SK-N-SH (cell line): ENCODE results near the gene SDR42E1. TPM values are rescaled to one million over a fixed set of nuclear protein-coding genes. Genes with fewer than 3 reads are reported as not detected.
A peak's percentile ranks its signal among the peaks of the same experiment; 100 is the strongest.

Experiments
- CTCF ChIA-PET: fragments of 300-600, 350-600 bp; formaldehyde crosslinking; extraction: SDS; loops from one replicate; lab custom pipeline; 2021; lab: Yijun Ruan, JAX
- POLR2A ChIA-PET: fragments of 350-600 bp; sonication (Branson Sonifier 250); formaldehyde crosslinking; extraction: SDS; loops from one replicate; lab custom pipeline; 2020; ENCODE audit warnings: antibody characterized with exemption, inconsistent platforms; lab: Yijun Ruan, JAX
- DNase-seq: peaks from one replicate; pipeline ENCODE4 v3.0.0; 2012
- H2AFZ ChIP-seq: fragments of 200-600 bp; sonication (generic); 2 replicates; pipeline ENCODE4 v1.8.1; 2016; ENCODE audit warnings: antibody characterized with exemption, mild to moderate bottlenecking, low read depth
- H3F3A ChIP-seq: fragments of 200-600 bp; sonication (generic); replicated peaks from 2 replicates; pipeline ENCODE3; 2016; ENCODE audit warnings: antibody characterized with exemption, mild to moderate bottlenecking; ENCODE audit not compliant: insufficient read depth
- H3K27ac ChIP-seq, 2 experiments: fragments of 200-500 bp in 1 of 2; fragments of 200-600 bp in 1 of 2; sonication (Bioruptor generic) in 1 of 2; sonication (generic), shearing (Covaris generic) in 1 of 2; 2 replicates each; pipeline versions ENCODE4 v1.5.1 to v1.6.1; 2014 to 2016; ENCODE audit warnings: low read depth in 2 of 2, inconsistent platforms in 1 of 2, low read length in 1 of 2, mild to moderate bottlenecking in 1 of 2, mixed read lengths in 1 of 2
- H3K27me3 ChIP-seq: fragments of 200-600 bp; sonication (generic), shearing (Covaris generic); 2 replicates; pipeline ENCODE4 v1.6.1; 2016; ENCODE audit warnings: mixed run types; ENCODE audit not compliant: insufficient read depth
- H3K36me3 ChIP-seq, 2 experiments: fragments of 200-500 bp in 1 of 2; fragments of 200-600 bp in 1 of 2; sonication (Bioruptor generic) in 1 of 2; sonication (generic) in 1 of 2; replicated peaks in 1 of 2; 2 replicates each; pipeline versions ENCODE3 to v1.5.1; 2014 to 2016; ENCODE audit warnings: low read length in 1 of 2, mild to moderate bottlenecking in 1 of 2; ENCODE audit not compliant: insufficient read depth in 2 of 2, control insufficient read depth in 1 of 2
- H3K4me1 ChIP-seq, 2 experiments: fragments of 200-500 bp in 1 of 2; fragments of 200-600 bp in 1 of 2; sonication (Bioruptor generic) in 1 of 2; sonication (generic), shearing (Covaris generic) in 1 of 2; 2 replicates each; pipeline versions ENCODE4 v1.5.1 to v1.6.1; 2014 to 2016; ENCODE audit warnings: low read depth in 1 of 2, low read length in 1 of 2, mixed run types in 1 of 2; ENCODE audit not compliant: insufficient read depth in 2 of 2, control insufficient read depth in 1 of 2
- H3K4me2 ChIP-seq: fragments of 200-600 bp; sonication (generic), shearing (Covaris generic); 2 replicates; pipeline ENCODE4 v1.6.1; 2017; ENCODE audit warnings: mixed run types
- H3K4me3 ChIP-seq, 2 experiments: fragments of 200-500 bp in 1 of 2; fragments of 200-600 bp in 1 of 2; sonication (Bioruptor generic) in 1 of 2; sonication (generic), shearing (Covaris generic) in 1 of 2; 2 replicates each; pipeline versions ENCODE4 v1.5.1 to v1.8.1; 2014 to 2016; ENCODE audit warnings: low read depth in 2 of 2, inconsistent platforms in 1 of 2, low read length in 1 of 2, mild to moderate bottlenecking in 1 of 2, mixed read lengths in 1 of 2, moderate library complexity in 1 of 2
- H3K79me2 ChIP-seq: fragments of 200-600 bp; sonication (generic); 2 replicates; pipeline ENCODE4 v1.8.1; 2017; ENCODE audit warnings: mild to moderate bottlenecking; ENCODE audit not compliant: insufficient read depth
- H3K9ac ChIP-seq: fragments of 200-600 bp; sonication (generic); 2 replicates; pipeline ENCODE4 v1.6.1; 2017; ENCODE audit warnings: mixed run types
- H3K9me2 ChIP-seq: fragments of 200-600 bp; sonication (generic); 2 replicates; pipeline ENCODE4 v1.6.1; 2017; ENCODE audit warnings: mixed run types
- H3K9me3 ChIP-seq: fragments of 200-600 bp; sonication (generic); 2 replicates; pipeline ENCODE4 v1.6.1; 2017; ENCODE audit warnings: mixed run types, mild to moderate bottlenecking, moderate library complexity
- H4K20me1 ChIP-seq: fragments of 200-600 bp; sonication (generic); 2 replicates; pipeline ENCODE4 v1.6.1; 2017; ENCODE audit warnings: mild to moderate bottlenecking, mixed run types; ENCODE audit not compliant: insufficient read depth
- CHD2 ChIP-seq: fragments of 150-350 bp; IDR thresholded peaks from 2 replicates; pipeline ENCODE4 v1.6.1; 2018; ENCODE audit warnings: low read length; ENCODE audit not compliant: partially characterized antibody
- EZH2phosphoT487 ChIP-seq: fragments of 200-600 bp; sonication (generic); IDR thresholded peaks from 2 replicates; pipeline ENCODE4 v1.6.1; 2017; ENCODE audit warnings: low read depth, mixed run types, mild to moderate bottlenecking, antibody characterized with exemption, moderate library complexity, borderline replicate concordance
- GATA2 ChIP-seq: sonication (generic); formaldehyde crosslinking; IDR thresholded peaks from 2 replicates; pipeline ENCODE4 v1.5.0; 2020; ENCODE audit warnings: mild to moderate bottlenecking, missing genetic modification reagents
- MXI1 ChIP-seq: IDR thresholded peaks from 2 replicates; pipeline ENCODE4 v1.6.1; 2012; ENCODE audit warnings: mild to moderate bottlenecking, low read depth, low read length, improper control_type of control experiment
- RAD21 ChIP-seq: IDR thresholded peaks from 2 replicates; pipeline ENCODE4 v1.6.1; 2012; ENCODE audit warnings: mild to moderate bottlenecking, low read length
- RXRA ChIP-seq: IDR thresholded peaks from 2 replicates; pipeline ENCODE4 v1.4.0; 2012; ENCODE audit warnings: low read depth, mild to moderate bottlenecking, borderline replicate concordance
- SIN3A ChIP-seq: IDR thresholded peaks from 2 replicates; pipeline ENCODE4 v1.6.1; 2012; ENCODE audit warnings: low read depth, mild to moderate bottlenecking, low read length, moderate library complexity, borderline replicate concordance
- SMC3 ChIP-seq: IDR thresholded peaks from 2 replicates; pipeline ENCODE4 v1.6.1; 2012; ENCODE audit warnings: low read depth, low read length, improper control_type of control experiment
- whole genome bisulfite sequencing: methylation state at CpG from one replicate; pipeline ENCODE4 v1.1.6; 2017; ENCODE audit warnings: low lambda C conversion rate; 5-methylcytosine and 5-hydroxymethylcytosine counted together
- polyA plus RNA-seq, 3 experiments: library from polyadenylated mRNA; depleted of rRNA; stranded (reverse); fragments of >200 nt; gene quantifications; 2 replicates each; pipeline ENCODE4 v1.2.3, GENCODE V29; 2012
- TF ChIP-seq, protein P1 (sequence below): fragments of 200-600 bp; sonication (generic); IDR thresholded peaks from 2 replicates; pipeline ENCODE4 v1.6.1; 2017; ENCODE audit warnings: antibody characterized with exemption, mild to moderate bottlenecking, moderate library complexity
- TF ChIP-seq, protein P2 (sequence below): IDR thresholded peaks from 2 replicates; pipeline ENCODE4 v1.4.0; 2012; ENCODE audit warnings: low read depth, borderline replicate concordance

Gene SDR42E1
- polyA plus RNA-seq, 1 of the 3 experiments (the other 2 are of a cell fraction): not detected

DNA sequence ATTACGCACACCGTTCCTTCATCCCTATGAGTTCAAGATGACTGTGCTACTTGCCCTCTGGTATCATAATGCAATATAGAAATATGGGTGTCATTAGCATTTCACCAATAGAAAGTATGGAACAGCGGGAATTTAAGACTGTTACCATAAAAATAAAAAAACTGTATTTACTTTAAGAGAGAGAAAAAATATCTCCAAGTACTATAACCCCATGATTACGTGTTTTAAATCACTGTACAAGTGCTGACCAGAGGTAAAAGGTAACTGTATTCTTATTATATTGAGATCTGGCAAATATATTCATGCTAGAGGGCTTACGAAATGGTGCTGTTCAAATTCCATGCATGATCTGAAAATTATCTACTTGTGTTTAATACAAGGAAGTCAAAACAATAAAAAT, 5.2 kb downstream of the SDR42E1 start:
- Histone ChIP-seq H3K36me3 (no peaks in the 10 kb centered on the region), H3K4me3 (no peak overlapping the region), H3K27ac (no peak overlapping the region), H3K4me1 (peaks cover 0 to 3% of the 10 kb centered on the region in 2 experiments; a peak in 1 of 4 replicates), H3F3A (no peaks in the 10 kb centered on the region), H3K27me3 (0 out of 2 replicates have a peak, but pooled peaks cover 4% of the 10 kb centered on the region), H3K9me2 (no peaks in the 10 kb centered on the region), H4K20me1 (no peaks in the 10 kb centered on the region), H3K9me3 (0 out of 2 replicates have a peak, but pooled peaks cover 3% of the 10 kb centered on the region), H3K79me2 (no peaks in the 10 kb centered on the region), H3K4me2 (no peak overlapping the region), H3K9ac (no peak overlapping the region), H2AFZ (no peak overlapping the region)
- DNase-seq: no peak
- 50% methylated on average over 5 of the region's 5 CpGs for WGBS
- CTCF ChIA-PET: no interaction called here
- POLR2A ChIA-PET: no interaction called here
- TF ChIP-seq CHD2: no peak
- no peak for TF ChIP-seq SMC3
- TF ChIP-seq RAD21: no peak
- TF ChIP-seq, protein P1, sequence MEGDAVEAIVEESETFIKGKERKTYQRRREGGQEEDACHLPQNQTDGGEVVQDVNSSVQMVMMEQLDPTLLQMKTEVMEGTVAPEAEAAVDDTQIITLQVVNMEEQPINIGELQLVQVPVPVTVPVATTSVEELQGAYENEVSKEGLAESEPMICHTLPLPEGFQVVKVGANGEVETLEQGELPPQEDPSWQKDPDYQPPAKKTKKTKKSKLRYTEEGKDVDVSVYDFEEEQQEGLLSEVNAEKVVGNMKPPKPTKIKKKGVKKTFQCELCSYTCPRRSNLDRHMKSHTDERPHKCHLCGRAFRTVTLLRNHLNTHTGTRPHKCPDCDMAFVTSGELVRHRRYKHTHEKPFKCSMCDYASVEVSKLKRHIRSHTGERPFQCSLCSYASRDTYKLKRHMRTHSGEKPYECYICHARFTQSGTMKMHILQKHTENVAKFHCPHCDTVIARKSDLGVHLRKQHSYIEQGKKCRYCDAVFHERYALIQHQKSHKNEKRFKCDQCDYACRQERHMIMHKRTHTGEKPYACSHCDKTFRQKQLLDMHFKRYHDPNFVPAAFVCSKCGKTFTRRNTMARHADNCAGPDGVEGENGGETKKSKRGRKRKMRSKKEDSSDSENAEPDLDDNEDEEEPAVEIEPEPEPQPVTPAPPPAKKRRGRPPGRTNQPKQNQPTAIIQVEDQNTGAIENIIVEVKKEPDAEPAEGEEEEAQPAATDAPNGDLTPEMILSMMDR: no peak
- TF ChIP-seq RXRA: no peak
- no peak for TF ChIP-seq SIN3A
- TF ChIP-seq, protein P2, sequence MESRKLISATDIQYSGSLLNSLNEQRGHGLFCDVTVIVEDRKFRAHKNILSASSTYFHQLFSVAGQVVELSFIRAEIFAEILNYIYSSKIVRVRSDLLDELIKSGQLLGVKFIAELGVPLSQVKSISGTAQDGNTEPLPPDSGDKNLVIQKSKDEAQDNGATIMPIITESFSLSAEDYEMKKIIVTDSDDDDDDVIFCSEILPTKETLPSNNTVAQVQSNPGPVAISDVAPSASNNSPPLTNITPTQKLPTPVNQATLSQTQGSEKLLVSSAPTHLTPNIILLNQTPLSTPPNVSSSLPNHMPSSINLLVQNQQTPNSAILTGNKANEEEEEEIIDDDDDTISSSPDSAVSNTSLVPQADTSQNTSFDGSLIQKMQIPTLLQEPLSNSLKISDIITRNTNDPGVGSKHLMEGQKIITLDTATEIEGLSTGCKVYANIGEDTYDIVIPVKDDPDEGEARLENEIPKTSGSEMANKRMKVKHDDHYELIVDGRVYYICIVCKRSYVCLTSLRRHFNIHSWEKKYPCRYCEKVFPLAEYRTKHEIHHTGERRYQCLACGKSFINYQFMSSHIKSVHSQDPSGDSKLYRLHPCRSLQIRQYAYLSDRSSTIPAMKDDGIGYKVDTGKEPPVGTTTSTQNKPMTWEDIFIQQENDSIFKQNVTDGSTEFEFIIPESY: no peak
- no peak for TF ChIP-seq MXI1

DNA sequence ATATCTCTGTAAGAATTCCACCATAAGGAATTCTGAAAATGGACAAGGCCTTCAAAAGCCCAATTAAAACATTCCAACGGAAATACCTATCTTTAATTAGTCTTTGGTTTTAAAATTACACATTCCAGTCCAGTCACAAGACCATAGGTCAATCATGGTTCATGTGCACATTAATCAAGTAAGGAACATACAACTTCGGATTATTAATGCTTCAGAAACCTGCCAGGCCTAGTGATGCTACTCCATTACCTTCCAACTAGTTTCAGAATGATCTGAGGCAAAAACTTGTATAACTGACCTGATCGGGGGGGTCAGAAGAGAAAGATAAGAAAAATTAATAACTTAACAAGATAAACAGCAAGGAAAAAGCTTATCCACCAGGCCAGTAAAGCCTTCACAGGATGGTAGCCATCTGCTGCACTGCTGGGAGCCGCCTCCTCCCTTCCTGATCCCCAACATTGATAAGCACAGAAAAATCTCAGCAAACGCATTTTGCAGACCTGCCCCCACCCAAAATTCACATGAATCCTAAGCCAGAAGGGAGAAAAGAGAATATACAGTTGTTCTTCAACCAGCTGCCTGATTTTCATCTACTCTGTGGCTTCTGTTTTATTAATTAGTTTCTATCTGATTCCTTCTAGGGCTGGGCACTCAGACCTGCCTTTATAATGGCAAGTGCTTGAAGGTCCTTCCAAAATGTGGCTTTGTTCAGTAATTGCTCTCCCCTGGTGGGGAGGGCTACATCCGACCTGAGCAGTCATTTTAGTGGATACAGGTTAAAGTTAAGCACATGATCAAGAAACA, 6.0 kb downstream of the SDR42E1 start:
- Histone ChIP-seq H3K4me1 (peaks cover 0 to 3% of the 10 kb centered on the region in 2 experiments; a peak in 1 of 4 replicates), H3K27ac (no peak overlapping the region), H3K4me3 (no peak overlapping the region), H3K79me2 (no peaks in the 10 kb centered on the region), H3K9me2 (no peaks in the 10 kb centered on the region), H2AFZ (no peak overlapping the region), H3K4me2 (no peak overlapping the region), H3K36me3 (no peaks in the 10 kb centered on the region), H4K20me1 (no peaks in the 10 kb centered on the region), H3K9ac (no peak overlapping the region), H3K9me3 (0 out of 2 replicates have a peak, but pooled peaks cover 3% of the 10 kb centered on the region), H3F3A (no peaks in the 10 kb centered on the region), H3K27me3 (0 out of 2 replicates have a peak, but pooled peaks cover 4% of the 10 kb centered on the region)
- TF ChIP-seq GATA2 (CRISPR knock-in tag) (peak; percentile 23; the same call in 1 of the 2 replicates), EZH2phosphoT487 (no peak)
- POLR2A ChIA-PET: no interaction called here
- WGBS: 17% methylated on average over 6 of the region's 6 CpGs
- CTCF ChIA-PET: no interaction called here
- peak; percentile 33 for DNase-seq
